Activated CD4-positive, alpha-beta T cell treated with anti-CD3 and anti-CD28 coated beads, Interleukin-2, amount 10 ng/mL, durations not matched to agents 24 days and 14 days (primary cell): ENCODE results near the gene P2RY14. TPM values are rescaled to one million over a fixed set of nuclear protein-coding genes. Genes with fewer than 3 reads are reported as not detected.
A peak's percentile ranks its signal among the peaks of the same experiment; 100 is the strongest.

ENCODE experiments used
- DNase-seq: peaks from one replicate; pipeline ENCODE4 v3.0.0; 2022
- H3K27ac Mint-ChIP-seq: one replicate; pipeline ENCODE4 v1.8.0; 2022; ENCODE audit warnings: mild to moderate bottlenecking, mixed read lengths
- H3K27me3 Mint-ChIP-seq: one replicate; pipeline ENCODE4 v1.8.0; 2022; ENCODE audit warnings: mixed read lengths
- H3K36me3 Mint-ChIP-seq: one replicate; pipeline ENCODE4 v1.8.0; 2022; ENCODE audit warnings: low read depth, mild to moderate bottlenecking, mixed read lengths
- H3K4me1 Mint-ChIP-seq: one replicate; pipeline ENCODE4 v1.8.0; 2021; ENCODE audit warnings: mixed read lengths
- H3K4me3 Mint-ChIP-seq: one replicate; pipeline ENCODE4 v1.8.0; 2022; ENCODE audit warnings: mild to moderate bottlenecking, moderate library complexity, mixed read lengths
- H3K9me3 Mint-ChIP-seq: one replicate; pipeline ENCODE4 v1.8.0; 2021; ENCODE audit warnings: mixed read lengths
- intact Hi-C: fragments of 100-400 bp; cut with micrococcal nuclease; formaldehyde crosslinking; loops from one replicate; pipeline ENCODE4 v1.15.1; 2023
- total RNA-seq: library from RNA; stranded (reverse); gene quantifications from 2 replicates; pipeline ENCODE4 v1.2.3, GENCODE V29; 2022

P2RY14 gene
- total RNA-seq, 1 donor from 2014 or later, result 3.0 TPM

GRCh38 chr3:151210676-151211381 lies 67.5 kb downstream of the P2RY14 start:
- Mint-ChIP-seq H3K27ac (peak overlapping the region; percentile 90), H3K9me3 (no peaks in the 10 kb centered on the region), H3K27me3 (no peaks in the 10 kb centered on the region), H3K4me3 (peak overlapping the region; percentile 76), H3K36me3 (peaks cover 3% of the 10 kb centered on the region), H3K4me1 (peaks cover 56% of the 10 kb centered on the region)
- intact Hi-C loops, result loop anchor here (1.0 kb wide), 3 partner anchors 8 to 40 kb away; partner anchors contain the start of gene GPR171
- peak; percentile 75 for DNase-seq

DNA sequence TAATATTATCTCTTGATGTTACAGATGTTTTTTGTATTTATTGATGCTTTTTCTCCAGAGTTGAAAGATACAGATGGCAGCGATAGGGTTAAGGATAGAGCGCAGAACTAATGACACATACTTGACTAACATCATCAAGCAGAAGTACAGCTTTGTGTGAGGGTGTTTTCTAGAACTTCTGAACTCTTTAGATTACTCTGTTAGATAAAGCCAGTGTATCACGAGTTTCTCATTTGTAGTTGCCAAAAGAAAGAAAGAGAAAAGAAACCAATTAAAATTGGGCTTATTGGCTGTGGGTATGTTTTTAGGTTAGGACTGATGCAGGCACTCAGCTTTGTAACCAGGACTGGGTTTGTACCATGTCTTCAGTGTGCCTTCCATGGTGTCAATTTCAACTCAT lies 68.7 kb downstream of the P2RY14 start:
- Mint-ChIP-seq H3K4me1 (peaks cover 63% of the 10 kb centered on the region), H3K27ac (peak overlapping the region; percentile 90), H3K4me3 (peak overlapping the region; percentile 64), H3K36me3 (peaks cover 3% of the 10 kb centered on the region), H3K27me3 (no peaks in the 10 kb centered on the region), H3K9me3 (no peaks in the 10 kb centered on the region)
- peak; percentile 77 for DNase-seq
- intact Hi-C loops, result loop anchor here (1.0 to 5.0 kb wide), 6 partner anchors 18 to 1953 kb away; partner anchors contain the start of genes MED12L and RAP2B

GRCh38 chr3:151206201-151206600 lies 72.1 kb downstream of the P2RY14 start:
- peak overlapping the region; percentile 86 for H3K4me3 Mint-ChIP-seq
- peak overlapping the region; percentile 99 for H3K27ac Mint-ChIP-seq
- no peaks in the 10 kb centered on the region for H3K9me3 Mint-ChIP-seq
- intact Hi-C loops, result loop anchor here (1.0 to 5.0 kb wide), 4 partner anchors 35 to 1956 kb away; partner anchors contain the start of genes MED12L and RAP2B
- no peaks in the 10 kb centered on the region for H3K27me3 Mint-ChIP-seq
- peaks cover 62% of the 10 kb centered on the region for H3K4me1 Mint-ChIP-seq
- peaks cover 20% of the 10 kb centered on the region for H3K36me3 Mint-ChIP-seq
- peak; percentile 58 for DNase-seq

GRCh38 chr3:151205482-151205881 lies 72.9 kb downstream of the P2RY14 start:
- peak overlapping the region; percentile 99 for H3K27ac Mint-ChIP-seq
- peaks cover 57% of the 10 kb centered on the region for H3K4me1 Mint-ChIP-seq
- no peaks in the 10 kb centered on the region for H3K27me3 Mint-ChIP-seq
- DNase-seq, result peak; percentile 66
- H3K9me3 Mint-ChIP-seq, result no peaks in the 10 kb centered on the region
- peaks cover 26% of the 10 kb centered on the region for H3K36me3 Mint-ChIP-seq
- intact Hi-C loops, result loop anchor here (2.0 to 5.0 kb wide), 4 partner anchors 118 to 1957 kb away; partner anchors contain the start of genes MED12L and RAP2B
- peak overlapping the region; percentile 86 for H3K4me3 Mint-ChIP-seq

DNA sequence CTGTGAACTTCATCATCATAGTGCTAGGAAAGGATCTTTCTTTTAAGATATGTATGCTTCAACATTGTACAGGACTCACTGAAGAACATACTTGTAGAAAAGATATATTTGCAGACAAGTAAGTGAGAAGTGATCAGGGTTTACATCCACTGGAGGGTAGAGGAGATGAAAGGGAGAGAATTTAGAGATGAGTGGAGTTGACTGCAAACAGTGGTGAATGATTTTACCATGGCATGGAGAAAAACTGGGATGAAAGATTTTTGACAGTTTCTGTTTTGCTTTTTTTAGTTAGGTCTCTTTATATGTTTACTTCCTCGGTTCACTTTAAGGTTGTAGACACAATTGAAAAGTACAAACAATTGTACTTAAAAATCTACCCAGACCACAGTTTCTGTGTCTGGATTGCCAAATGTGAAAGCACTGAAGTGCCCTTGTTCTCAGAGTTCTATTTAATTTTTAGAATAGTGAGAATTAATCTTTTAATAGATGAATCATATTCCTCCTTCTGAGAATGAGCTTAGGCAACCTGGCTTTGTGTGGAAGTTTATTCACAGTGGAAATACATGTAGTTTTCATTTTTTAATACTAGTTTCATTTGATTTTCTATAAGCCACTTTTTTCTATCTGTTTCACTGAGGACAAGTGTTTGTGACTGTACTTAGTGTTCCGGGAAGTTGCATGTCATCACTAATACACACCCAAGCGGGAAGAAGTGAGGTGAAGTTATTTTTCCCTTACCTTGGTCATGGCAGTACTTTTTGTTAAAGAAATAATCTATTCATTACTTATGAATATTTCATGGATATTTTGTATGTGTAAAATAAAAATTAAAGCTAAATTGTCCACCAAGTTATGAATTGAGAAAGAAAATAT lies 73.6 kb downstream of the P2RY14 start:
- Mint-ChIP-seq H3K4me3 (peak overlapping the region; percentile 86), H3K4me1 (peaks cover 51% of the 10 kb centered on the region), H3K27me3 (no peaks in the 10 kb centered on the region), H3K27ac (peak overlapping the region; percentile 99), H3K36me3 (peaks cover 31% of the 10 kb centered on the region), H3K9me3 (no peaks in the 10 kb centered on the region)
- intact Hi-C loops, result loop anchor here (2.0 to 5.0 kb wide), 8 partner anchors 117 to 1958 kb away; partner anchors contain the start of genes MED12L, RAP2B, SELENOT and TSC22D2
- peak; percentile 75 for DNase-seq

DNA sequence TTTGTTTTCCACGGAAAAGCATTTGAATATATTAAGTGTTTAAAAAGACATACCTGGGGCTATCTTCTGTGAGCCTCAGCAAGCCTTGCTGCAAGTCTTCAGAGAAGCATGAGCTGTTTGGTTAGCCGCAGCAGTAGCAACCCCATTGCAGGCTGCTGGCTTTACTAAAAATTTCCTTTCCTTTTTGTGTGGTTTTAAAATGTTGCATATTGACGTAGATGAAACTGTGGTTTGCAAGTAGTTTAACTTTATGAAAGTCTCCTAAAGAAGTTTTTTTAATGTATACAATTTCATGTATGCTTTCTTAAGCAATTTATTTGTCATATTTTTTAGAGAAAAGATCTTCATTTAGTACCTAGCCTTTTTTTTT lies 75.3 kb downstream of the P2RY14 start, which contains the start of gene GPR171:
Gene GPR171 (minus strand): TSS at position 166 of the 370 bp plus-strand sequence. CDS start 3,830 bp downstream, outside the sequence.
- intact Hi-C loops, result loop anchor here (1.0 to 5.0 kb wide), 11 partner anchors 8 to 1099 kb away; partner anchors contain the start of genes EIF2A, SELENOT, SERP1 and TSC22D2
- Mint-ChIP-seq H3K4me3 (peak within 1 kb of the TSS; percentile 89), H3K36me3 (peaks cover 47% of the 10 kb centered on the region), H3K4me1 (peaks cover 52% of the 10 kb centered on the region), H3K27ac (peak within 1 kb of the TSS; percentile 99), H3K9me3 (no peaks in the 10 kb centered on the region), H3K27me3 (no peaks in the 10 kb centered on the region)
- DNase-seq, result peak; percentile 93

GRCh38 chr3:151201051-151201730 lies 77.2 kb downstream of the P2RY14 start:
- peak; percentile 66 for DNase-seq
- intact Hi-C loops, result loop anchor here (2.0 to 5.0 kb wide), 6 partner anchors 419 to 1070 kb away; partner anchors contain the start of genes SELENOT and TSC22D2
- no peaks in the 10 kb centered on the region for H3K9me3 Mint-ChIP-seq
- no peaks in the 10 kb centered on the region for H3K27me3 Mint-ChIP-seq
- peaks cover 56% of the 10 kb centered on the region for H3K36me3 Mint-ChIP-seq
- peak overlapping the region; percentile 99 for H3K27ac Mint-ChIP-seq
- peaks cover 47% of the 10 kb centered on the region for H3K4me1 Mint-ChIP-seq
- H3K4me3 Mint-ChIP-seq, result peak overlapping the region; percentile 89

GRCh38 chr3:151200586-151200985 lies 77.8 kb downstream of the P2RY14 start:
- DNase-seq, result no peak
- intact Hi-C loops, result loop anchor here (2.0 to 5.0 kb wide), 6 partner anchors 418 to 1070 kb away; partner anchors contain the start of genes SELENOT and TSC22D2
- Mint-ChIP-seq H3K4me3 (peak overlapping the region; percentile 89), H3K36me3 (peaks cover 60% of the 10 kb centered on the region), H3K27me3 (no peaks in the 10 kb centered on the region), H3K27ac (peak overlapping the region; percentile 99), H3K4me1 (peaks cover 45% of the 10 kb centered on the region), H3K9me3 (no peaks in the 10 kb centered on the region)

- Mint-ChIP-seq H3K27me3 (no peaks in the 10 kb centered on the region), H3K27ac (peak overlapping the region; percentile 99), H3K36me3 (peaks cover 64% of the 10 kb centered on the region), H3K9me3 (no peaks in the 10 kb centered on the region), H3K4me3 (peak overlapping the region; percentile 89), H3K4me1 (peaks cover 39% of the 10 kb centered on the region)
- intact Hi-C loops, result loop anchor here (1.0 to 5.0 kb wide), 8 partner anchors 8 to 1071 kb away; partner anchors contain the start of genes SELENOT and TSC22D2
- DNase-seq, result peak; percentile 73
These were observed 78.5 kb downstream of the P2RY14 start for GRCh38 chr3:151199554-151200438.

GRCh38 chr3:151198849-151199248 lies 79.5 kb downstream of the P2RY14 start:
- intact Hi-C loops, result loop anchor here (1.0 kb wide), 2 partner anchors 8 to 29 kb away; no protein-coding TSS in a partner anchor
- Mint-ChIP-seq H3K9me3 (no peaks in the 10 kb centered on the region), H3K27ac (peak overlapping the region; percentile 99), H3K4me3 (peak overlapping the region; percentile 89), H3K4me1 (peaks cover 32% of the 10 kb centered on the region), H3K36me3 (peaks cover 72% of the 10 kb centered on the region), H3K27me3 (no peaks in the 10 kb centered on the region)
- no peak for DNase-seq

- Mint-ChIP-seq H3K27ac (peak overlapping the region; percentile 99), H3K4me1 (peaks cover 31% of the 10 kb centered on the region), H3K27me3 (no peaks in the 10 kb centered on the region), H3K9me3 (no peaks in the 10 kb centered on the region), H3K36me3 (peaks cover 77% of the 10 kb centered on the region), H3K4me3 (peak overlapping the region; percentile 89)
- DNase-seq, result no peak
- intact Hi-C loops, result no loop called here
These were observed 80.2 kb downstream of the P2RY14 start for GRCh38 chr3:151197981-151198767.
